Mononuclear cell (primary cell): ENCODE data around the gene GABBR2. TPM values are rescaled to one million over a fixed set of nuclear protein-coding genes. Genes with fewer than 3 reads are reported as not detected.

Experiments
- H3K27me3 ChIP-seq: 2 replicates; pipeline ENCODE4 v1.6.0; 2011; ENCODE audit warnings: low read length, control low read depth; ENCODE audit not compliant: insufficient read depth
- H3K4me1 ChIP-seq: 2 replicates; pipeline ENCODE4 v1.5.1; 2011; ENCODE audit warnings: mild to moderate bottlenecking, low read length, control low read depth; ENCODE audit not compliant: insufficient read depth
- H3K4me3 ChIP-seq: 2 replicates; pipeline ENCODE4 v1.5.1; 2011; ENCODE audit warnings: mild to moderate bottlenecking, low read length, moderate library complexity
- H3K9me3 ChIP-seq: 2 replicates; pipeline ENCODE4 v1.5.1; 2011; ENCODE audit warnings: low read depth, mild to moderate bottlenecking, control low read depth, low read length
- total RNA-seq: library from RNA; depleted of rRNA; stranded (reverse); fragments of >200 nt; gene quantifications from one replicate; pipeline ENCODE4 v1.2.3, GENCODE V29; 2012

The GABBR2 gene
- total RNA-seq, 1 donor = under 0.01 TPM

DNA sequence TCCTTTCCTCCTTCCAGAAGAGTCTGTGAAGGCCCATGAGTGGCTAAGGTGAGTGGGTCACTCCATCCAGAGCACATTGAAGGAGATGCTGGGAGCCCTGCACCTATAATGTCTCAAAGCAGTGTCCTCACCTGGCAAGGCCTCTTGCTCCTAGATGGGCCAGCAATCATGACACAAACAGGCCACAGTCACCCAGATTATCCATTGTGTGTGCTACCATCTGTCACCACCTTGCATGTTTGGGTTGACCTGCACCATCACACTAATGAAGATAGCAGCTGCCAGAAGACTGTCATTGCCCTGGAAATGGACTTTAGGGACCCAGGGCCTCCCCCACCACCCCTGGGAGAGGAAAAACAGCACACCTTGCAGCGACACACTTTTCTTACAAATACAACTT lies 69.6 kb downstream of the GABBR2 start:
- Histone ChIP-seq H3K4me1 (no peaks in the 10 kb centered on the region), H3K4me3 (no peak overlapping the region), H3K9me3 (no peaks in the 10 kb centered on the region), H3K27me3 (no peaks in the 10 kb centered on the region)

DNA sequence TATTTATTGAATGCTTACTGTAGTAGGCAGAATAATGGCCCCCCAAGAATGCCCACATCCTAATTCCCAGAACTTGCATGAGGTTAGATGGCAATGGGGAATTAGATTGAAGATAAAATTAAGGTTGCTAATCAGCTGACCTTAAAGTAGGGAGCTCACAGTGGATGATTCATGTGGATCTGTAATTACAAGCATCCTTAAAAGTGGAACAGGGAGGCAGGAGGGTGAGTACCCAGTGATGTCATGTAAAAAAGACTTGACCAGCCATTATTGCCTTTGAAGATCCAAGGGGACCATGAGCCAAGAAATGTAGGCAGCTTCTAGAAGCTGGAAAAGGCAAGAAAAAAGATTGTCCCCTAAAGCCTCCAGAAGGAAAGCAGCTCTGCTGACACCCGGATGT lies 71.4 kb downstream of the GABBR2 start:
- H3K9me3 ChIP-seq = no peaks in the 10 kb centered on the region
- H3K27me3 ChIP-seq = no peaks in the 10 kb centered on the region
- H3K4me1 ChIP-seq = no peaks in the 10 kb centered on the region
- no peak overlapping the region for H3K4me3 ChIP-seq

DNA sequence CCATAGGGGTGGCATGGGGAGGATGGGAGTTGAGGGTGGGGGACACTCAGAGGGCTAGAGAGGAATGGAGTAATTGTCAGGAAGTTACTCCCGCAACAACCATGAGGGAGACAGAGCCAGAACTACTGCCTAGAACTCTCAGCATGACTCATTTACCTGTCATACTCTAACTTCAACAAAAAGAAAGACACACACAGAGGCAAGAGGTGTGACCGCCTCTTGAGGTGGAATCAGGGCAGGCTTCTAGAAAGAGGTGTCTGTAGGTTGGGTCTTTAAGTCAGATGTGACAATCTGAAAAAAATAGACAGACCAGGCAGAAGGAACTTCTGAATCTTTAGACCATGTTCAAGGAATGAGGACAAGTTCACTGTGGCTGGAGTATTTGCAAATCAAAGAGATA lies 73.4 kb downstream of the GABBR2 start:
- no peaks in the 10 kb centered on the region for H3K27me3 ChIP-seq
- H3K4me3 ChIP-seq = no peak overlapping the region
- no peaks in the 10 kb centered on the region for H3K9me3 ChIP-seq
- no peaks in the 10 kb centered on the region for H3K4me1 ChIP-seq

DNA sequence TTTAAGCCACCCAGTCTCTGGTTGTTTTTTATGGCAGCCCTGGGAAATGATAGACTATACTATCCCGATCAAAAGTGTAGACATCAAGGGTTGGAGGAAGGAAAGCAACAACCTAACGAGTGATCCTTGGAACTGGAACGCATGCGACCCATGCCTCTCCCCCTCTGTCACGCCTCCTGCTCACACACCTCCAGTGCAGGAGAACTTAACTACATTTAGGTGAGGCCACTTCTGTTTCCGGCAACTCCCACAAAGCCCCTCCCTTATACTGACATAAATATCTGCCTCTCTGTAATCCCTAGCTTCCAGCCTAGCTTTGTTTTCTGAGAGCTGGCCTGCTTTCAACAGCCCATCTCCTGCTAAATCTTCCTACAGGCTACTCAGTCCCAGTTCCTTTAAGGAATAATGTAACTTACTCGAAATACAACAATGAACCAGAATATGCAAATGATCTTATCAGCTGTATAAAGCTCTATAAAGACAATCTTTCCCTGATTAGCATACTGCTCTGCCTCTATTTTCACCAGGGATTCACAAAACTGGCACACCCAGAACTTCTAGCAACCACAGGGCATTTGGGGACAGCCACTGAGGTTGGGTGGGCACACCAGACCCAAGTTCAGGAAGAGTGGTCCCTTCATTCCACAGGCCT lies 73.9 kb downstream of the GABBR2 start:
- no peak overlapping the region for H3K4me3 ChIP-seq
- H3K27me3 ChIP-seq = no peaks in the 10 kb centered on the region
- no peaks in the 10 kb centered on the region for H3K9me3 ChIP-seq
- H3K4me1 ChIP-seq = no peaks in the 10 kb centered on the region

DNA sequence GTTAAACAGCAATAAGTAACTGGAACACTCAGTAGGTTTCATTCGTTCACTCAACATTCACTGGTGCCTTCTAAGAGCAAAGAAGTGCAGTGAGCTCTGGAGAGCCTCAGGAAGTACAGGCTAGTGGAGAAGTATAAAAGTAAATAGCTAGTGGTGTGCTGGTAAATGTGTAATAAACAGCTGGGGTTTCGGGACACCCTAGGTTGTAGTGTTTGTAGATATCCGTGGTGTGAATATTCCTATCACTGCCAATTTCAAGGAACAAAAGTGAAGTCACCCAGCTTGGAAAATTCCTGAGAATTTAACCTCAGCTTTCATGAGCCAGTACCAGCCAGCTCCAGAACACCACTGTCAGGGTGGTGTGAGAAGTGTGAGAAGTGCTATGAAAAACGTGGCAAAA lies 75.9 kb downstream of the GABBR2 start:
- no peaks in the 10 kb centered on the region for H3K9me3 ChIP-seq
- no peak overlapping the region for H3K4me3 ChIP-seq
- H3K27me3 ChIP-seq = no peaks in the 10 kb centered on the region
- no peaks in the 10 kb centered on the region for H3K4me1 ChIP-seq

DNA sequence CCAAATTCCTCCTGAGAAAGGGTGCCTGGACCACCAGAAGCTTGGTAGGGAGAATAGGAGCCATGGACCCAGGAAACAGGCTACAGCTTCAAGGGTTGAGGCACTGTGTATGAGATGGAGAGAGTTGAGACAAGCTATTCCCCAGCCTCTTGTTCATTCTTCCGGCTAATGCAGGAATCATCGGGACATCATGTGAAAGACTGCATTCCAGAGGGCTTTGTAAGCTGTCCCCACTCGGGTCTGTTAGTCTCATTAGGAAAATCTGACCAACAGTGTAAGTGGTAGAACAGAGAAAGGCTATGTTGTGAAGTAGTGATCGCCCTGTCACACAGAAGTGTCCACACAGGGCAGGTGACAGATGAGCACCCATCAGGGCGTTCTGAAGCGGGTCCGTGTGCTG lies 81.4 kb downstream of the GABBR2 start:
- Histone ChIP-seq H3K4me1 (no peaks in the 10 kb centered on the region), H3K27me3 (no peaks in the 10 kb centered on the region), H3K9me3 (no peaks in the 10 kb centered on the region), H3K4me3 (no peak overlapping the region)

DNA sequence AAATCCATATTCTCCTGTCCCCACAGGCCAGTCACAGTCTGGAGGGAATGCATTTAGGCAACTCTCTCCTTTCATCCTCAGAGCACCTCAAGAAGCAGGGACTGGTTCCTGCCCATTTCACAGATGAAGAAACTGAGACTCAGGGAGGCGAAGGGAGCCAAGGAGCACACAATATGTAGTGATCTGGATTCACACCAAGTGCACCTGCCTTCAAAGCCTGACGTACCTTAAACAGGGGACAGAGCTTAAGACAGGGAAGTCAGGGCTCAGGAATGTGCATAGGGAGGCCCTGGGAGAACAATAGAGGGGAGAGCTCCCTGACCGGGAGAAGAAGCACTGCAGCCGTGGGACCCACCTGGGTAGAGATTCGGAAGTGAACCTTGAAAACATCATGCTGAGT lies 83.0 kb downstream of the GABBR2 start:
- no peaks in the 10 kb centered on the region for H3K9me3 ChIP-seq
- no peaks in the 10 kb centered on the region for H3K27me3 ChIP-seq
- H3K4me1 ChIP-seq = no peaks in the 10 kb centered on the region
- H3K4me3 ChIP-seq = no peak overlapping the region

DNA sequence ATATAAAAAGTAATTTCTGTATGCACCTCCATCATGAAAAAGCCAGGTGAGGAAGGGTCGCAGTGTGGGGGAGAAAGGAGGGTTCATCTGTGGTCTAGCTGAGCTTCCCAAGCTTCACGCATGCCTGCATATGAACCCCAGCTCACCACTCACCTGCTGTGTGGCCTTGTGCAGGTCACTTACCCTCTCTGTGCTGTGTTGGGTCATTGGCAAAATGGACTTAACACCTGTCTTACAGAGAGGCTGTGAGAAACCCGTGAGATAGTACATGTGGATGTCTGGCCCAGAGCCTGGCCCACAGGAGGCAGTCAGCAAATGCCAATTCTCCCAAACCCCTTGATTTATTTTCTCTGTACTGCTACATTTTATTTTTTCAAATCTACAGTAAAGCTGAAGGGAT lies 88.9 kb downstream of the GABBR2 start:
- Histone ChIP-seq H3K27me3 (no peaks in the 10 kb centered on the region), H3K9me3 (no peaks in the 10 kb centered on the region), H3K4me3 (no peak overlapping the region), H3K4me1 (no peaks in the 10 kb centered on the region)

DNA sequence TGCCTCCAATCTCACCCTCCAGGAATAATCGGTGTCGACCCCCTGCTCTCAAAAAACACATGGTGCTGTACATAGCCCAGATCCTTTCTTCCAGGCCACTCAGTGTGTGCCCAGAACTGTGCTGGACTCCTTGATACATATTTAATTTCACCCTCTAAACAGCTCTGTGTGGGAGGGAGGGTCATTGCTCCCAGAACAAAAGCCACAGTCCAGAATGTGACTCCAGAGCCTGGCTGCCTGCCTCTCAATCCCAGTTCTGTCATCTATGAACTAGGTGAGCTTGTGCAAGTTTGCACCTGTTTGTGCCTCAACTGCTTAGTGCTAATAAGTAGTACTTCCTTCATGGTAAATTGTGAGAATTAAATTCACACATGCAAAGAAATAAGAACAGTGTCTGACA lies 93.1 kb downstream of the GABBR2 start:
- no peaks in the 10 kb centered on the region for H3K9me3 ChIP-seq
- H3K4me3 ChIP-seq = no peak overlapping the region
- no peaks in the 10 kb centered on the region for H3K27me3 ChIP-seq
- H3K4me1 ChIP-seq = no peaks in the 10 kb centered on the region

DNA sequence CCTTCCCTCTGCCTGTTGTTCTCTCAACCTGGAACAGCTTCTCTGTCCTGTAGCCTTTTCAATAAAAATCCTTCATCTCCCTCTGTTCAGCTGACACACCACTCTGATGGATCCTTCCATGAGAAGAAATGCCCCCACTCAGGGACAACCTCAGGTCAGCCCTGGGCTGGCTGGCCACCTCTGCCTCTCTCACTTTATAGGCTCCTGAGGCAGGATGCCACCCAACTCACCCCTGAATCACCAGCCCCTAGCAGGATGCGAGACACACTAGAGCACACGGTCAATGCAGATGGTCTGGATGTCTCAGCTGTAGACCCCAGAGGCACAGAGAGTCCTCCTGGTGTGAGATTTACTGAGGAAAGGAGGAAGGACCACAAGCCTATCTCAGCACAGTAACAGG lies 93.8 kb downstream of the GABBR2 start:
- H3K27me3 ChIP-seq = no peaks in the 10 kb centered on the region
- no peak overlapping the region for H3K4me3 ChIP-seq
- H3K4me1 ChIP-seq = no peaks in the 10 kb centered on the region
- H3K9me3 ChIP-seq = no peaks in the 10 kb centered on the region

DNA sequence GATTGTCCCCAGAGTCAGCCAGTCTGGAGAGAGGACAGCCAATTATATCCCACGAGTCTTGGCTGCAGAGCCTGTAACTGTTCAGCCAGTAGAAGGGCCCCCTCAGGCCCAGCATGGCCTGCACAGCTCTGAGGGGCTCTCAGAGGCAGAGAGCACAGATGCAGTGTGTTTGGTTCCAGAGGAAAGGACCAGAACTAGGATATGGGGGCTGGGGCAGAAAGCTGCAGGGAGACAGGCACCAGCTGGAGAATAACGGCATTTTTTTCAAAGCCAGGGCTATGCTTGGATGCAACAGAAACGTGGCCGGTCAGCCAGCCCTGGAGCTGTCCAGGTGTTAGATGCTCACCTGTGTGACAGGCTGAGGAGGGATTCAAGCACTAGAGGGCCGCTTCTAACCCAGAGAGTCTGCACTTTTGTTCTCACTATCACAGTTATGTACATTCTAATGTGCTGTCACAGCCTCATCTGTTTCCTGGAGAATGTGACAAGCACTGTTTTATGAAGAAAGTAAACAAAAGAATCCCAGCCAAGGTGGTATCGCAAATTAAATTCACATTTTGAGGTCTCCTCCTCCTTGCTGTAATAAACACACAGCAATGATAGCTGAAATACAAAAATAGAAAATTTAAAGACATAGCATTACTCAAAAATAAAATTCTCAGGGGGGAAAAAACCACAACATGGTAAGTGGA lies 96.5 kb downstream of the GABBR2 start:
- Histone ChIP-seq H3K9me3 (no peaks in the 10 kb centered on the region), H3K4me3 (no peak overlapping the region), H3K27me3 (no peaks in the 10 kb centered on the region), H3K4me1 (no peaks in the 10 kb centered on the region)

DNA sequence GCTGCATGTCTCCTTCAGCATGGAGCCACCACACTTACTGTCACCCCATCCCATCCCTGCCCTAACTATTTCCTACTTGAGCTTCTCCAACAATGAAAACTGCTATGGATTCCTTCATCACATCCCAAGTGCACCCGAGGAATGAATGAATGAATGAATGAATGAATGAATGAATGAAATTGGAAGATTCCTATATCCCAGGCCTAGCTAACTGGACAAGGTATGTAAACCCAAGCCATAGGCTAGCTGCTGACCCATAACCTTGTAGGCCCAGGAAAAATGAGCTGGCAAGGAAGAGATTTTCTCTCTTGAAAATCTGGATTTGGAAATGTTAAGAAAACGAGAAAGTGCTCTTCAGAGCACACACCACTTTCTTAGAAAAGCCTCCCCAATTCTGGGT lies 97.4 kb downstream of the GABBR2 start:
- Histone ChIP-seq H3K4me1 (no peaks in the 10 kb centered on the region), H3K4me3 (no peak overlapping the region), H3K27me3 (no peaks in the 10 kb centered on the region), H3K9me3 (no peaks in the 10 kb centered on the region)

DNA sequence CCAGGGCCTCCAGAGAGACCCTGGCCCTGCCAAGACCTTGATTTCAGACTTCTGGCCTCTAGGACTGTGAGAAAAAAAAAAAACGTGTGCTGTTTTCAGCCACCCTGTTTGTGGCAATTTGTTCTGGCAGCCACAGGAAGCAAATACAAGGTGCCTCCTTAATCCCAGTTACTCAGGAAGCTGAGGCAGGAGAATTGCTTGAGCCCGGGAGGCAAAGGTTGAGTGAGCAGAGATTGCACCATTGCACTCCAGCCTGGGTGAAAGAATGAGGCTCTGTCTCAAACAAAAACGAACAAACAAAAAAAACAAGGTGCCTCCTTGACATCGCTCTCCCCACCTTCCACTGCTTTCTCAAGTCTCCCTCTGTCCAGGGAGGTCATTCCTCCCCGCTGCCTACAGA lies 98.0 kb downstream of the GABBR2 start:
- no peaks in the 10 kb centered on the region for H3K9me3 ChIP-seq
- no peak overlapping the region for H3K4me3 ChIP-seq
- H3K4me1 ChIP-seq = no peaks in the 10 kb centered on the region
- H3K27me3 ChIP-seq = no peaks in the 10 kb centered on the region

DNA sequence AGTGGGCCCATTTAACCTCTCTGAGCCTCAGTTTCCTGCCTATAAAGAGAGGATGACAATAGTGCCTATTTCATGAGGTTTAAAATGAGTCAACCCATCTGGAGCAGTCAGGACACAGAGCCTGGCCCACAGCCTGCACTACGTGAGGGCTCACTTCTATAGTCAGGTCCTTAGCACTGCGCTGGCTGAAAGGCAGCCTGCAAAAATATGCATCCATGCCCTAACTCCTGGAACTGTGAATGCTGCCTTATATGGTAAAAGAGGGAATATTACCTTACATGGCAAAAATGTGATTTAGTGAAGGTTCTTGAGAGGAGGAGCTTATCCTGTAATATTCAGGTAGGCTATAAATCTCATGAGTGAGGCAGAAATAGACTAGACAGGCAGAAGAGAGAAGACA lies 98.5 kb downstream of the GABBR2 start:
- Histone ChIP-seq H3K27me3 (no peaks in the 10 kb centered on the region), H3K4me3 (no peak overlapping the region), H3K9me3 (no peaks in the 10 kb centered on the region), H3K4me1 (no peaks in the 10 kb centered on the region)

DNA sequence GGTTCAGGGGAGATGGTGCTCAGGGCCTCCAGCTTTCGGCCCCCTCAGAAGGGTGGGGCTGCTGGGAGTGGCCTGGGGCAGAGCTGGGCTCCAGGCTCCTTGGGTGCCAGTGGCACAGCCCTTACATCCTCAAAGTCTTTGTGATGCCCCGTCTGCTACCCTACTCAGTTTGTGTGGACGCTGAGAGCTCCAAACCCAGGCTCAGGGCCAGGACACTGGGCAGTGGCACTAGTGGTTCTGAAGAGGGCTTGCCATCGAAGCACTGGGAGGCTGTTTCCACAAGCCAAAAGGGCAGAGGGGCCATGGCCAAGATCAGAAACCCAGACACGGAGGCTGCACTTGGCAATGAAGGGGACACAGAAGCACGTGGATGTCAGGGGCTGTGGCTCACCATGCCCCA lies 99.1 kb downstream of the GABBR2 start:
- Histone ChIP-seq H3K4me1 (no peaks in the 10 kb centered on the region), H3K4me3 (no peak overlapping the region), H3K9me3 (no peaks in the 10 kb centered on the region), H3K27me3 (no peaks in the 10 kb centered on the region)

DNA sequence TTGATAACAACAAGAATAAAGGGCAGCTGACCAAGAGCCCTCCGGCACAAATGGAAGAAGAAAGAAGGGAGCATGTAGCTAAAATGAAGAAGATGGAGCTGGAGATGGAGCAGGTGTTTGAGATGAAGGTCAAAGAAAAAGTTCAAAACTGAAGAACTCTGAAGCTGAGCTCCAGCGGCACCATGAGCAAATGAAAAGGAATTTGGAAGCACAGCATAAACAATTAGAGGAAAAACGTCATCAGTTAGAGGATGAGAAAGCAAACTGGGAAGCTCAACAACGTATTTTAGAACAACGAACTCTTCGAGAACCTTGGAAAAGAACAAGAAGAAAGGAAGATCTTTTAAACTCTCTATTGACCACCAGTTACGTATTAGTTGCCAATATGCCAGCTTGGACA lies 100.9 kb downstream of the GABBR2 start:
- Histone ChIP-seq H3K4me3 (no peak overlapping the region), H3K4me1 (no peaks in the 10 kb centered on the region), H3K9me3 (no peaks in the 10 kb centered on the region), H3K27me3 (no peaks in the 10 kb centered on the region)
